Mucosa of gallbladder (tissue), 1 donor: ENCODE data around the gene MC2R. TPM values are rescaled to one million over a fixed set of nuclear protein-coding genes. Genes with fewer than 3 reads are reported as not detected.

Source experiments
- total RNA-seq: library from RNA; stranded (reverse); gene quantifications from one replicate; pipeline ENCODE4 v1.2.1, GENCODE V29; 2021
- donor health status: DM: no; HTN: no; CAD: no.

Gene MC2R
- total RNA-seq, 1 donor from 2014 or later, result not detected

Other genes with a start within 250 kb of the MC2R start
- gene FAM210A, start 189.0 kb downstream of the MC2R start, total RNA-seq, result 9.9 TPM
- 24.5 TPM for gene RNMT, start 188.9 kb downstream of the MC2R start, total RNA-seq
- gene MC5R, start 91.4 kb downstream of the MC2R start, total RNA-seq, result not detected
- 9.3 TPM for gene ZNF519, start 216.9 kb upstream of the MC2R start, total RNA-seq